Nephron (organoid): Measurements from ENCODE around the gene AFDN.
A peak's percentile ranks its signal among the peaks of the same experiment; 100 is the strongest.

ENCODE experiments used
- H3K27ac Mint-ChIP-seq, 3 experiments: 2 replicates each; pipeline ENCODE4 v1.8.0; 2020; ENCODE audit warnings: mixed read lengths in 3 of 3, mild to moderate bottlenecking in 2 of 3, moderate library complexity in 1 of 3
- H3K27me3 Mint-ChIP-seq: 2 replicates; pipeline ENCODE4 v1.8.0; 2021; ENCODE audit warnings: low read depth, mild to moderate bottlenecking, moderate library complexity, mixed read lengths
- H3K36me3 Mint-ChIP-seq: 2 replicates; pipeline ENCODE4 v1.8.0; 2020; ENCODE audit warnings: low read depth, mixed read lengths
- H3K4me1 Mint-ChIP-seq: 2 replicates; pipeline ENCODE4 v1.8.0; 2020; ENCODE audit warnings: mixed read lengths
- H3K4me3 Mint-ChIP-seq, 3 experiments: 2 replicates each; pipeline ENCODE4 v1.8.0; 2020; ENCODE audit warnings: mild to moderate bottlenecking in 3 of 3, mixed read lengths in 3 of 3, moderate library complexity in 2 of 3
- H3K9me3 Mint-ChIP-seq: 2 replicates; pipeline ENCODE4 v1.8.0; 2020; ENCODE audit warnings: mixed read lengths
- CTCF ChIP-seq, 3 experiments: fragments of 200-600 bp; sonication (generic); IDR thresholded peaks; one replicate each; pipeline ENCODE4 v1.5.0; 2021; ENCODE audit warnings: antibody characterized with exemption in 3 of 3; ENCODE audit not compliant: unreplicated experiment in 3 of 3

Gene AFDN

GRCh38 chr6:167849846-167850459, 23.2 kb downstream of the AFDN start:
- H3K4me1 Mint-ChIP-seq, result peaks cover 40% of the 10 kb centered on the region
- no peaks in the 10 kb centered on the region for H3K27me3 Mint-ChIP-seq
- H3K4me3 Mint-ChIP-seq, result no peak overlapping the region
- H3K36me3 Mint-ChIP-seq, result no peaks in the 10 kb centered on the region
- TF ChIP-seq CTCF (IDR thresholded peaks at IDR 0.05; ENCODE audit: unreplicated experiment in 3 of 3), result no peak
- no peaks in the 10 kb centered on the region for H3K9me3 Mint-ChIP-seq
- peak overlapping the region; percentile 40 to 85 (median 48) for H3K27ac Mint-ChIP-seq

GRCh38 chr6:167850782-167851181, 24.1 kb downstream of the AFDN start:
- H3K9me3 Mint-ChIP-seq, result no peaks in the 10 kb centered on the region
- no peaks in the 10 kb centered on the region for H3K36me3 Mint-ChIP-seq
- no peak overlapping the region for H3K4me3 Mint-ChIP-seq
- H3K4me1 Mint-ChIP-seq, result peaks cover 37% of the 10 kb centered on the region
- TF ChIP-seq CTCF (IDR thresholded peaks at IDR 0.05; ENCODE audit: unreplicated experiment in 3 of 3), result no peak
- H3K27ac Mint-ChIP-seq, result peak overlapping the region in 2 of 3 experiments; percentile 50 to 70
- no peaks in the 10 kb centered on the region for H3K27me3 Mint-ChIP-seq

- Mint-ChIP-seq H3K4me1 (peaks cover 34% of the 10 kb centered on the region), H3K4me3 (no peak overlapping the region), H3K27me3 (no peaks in the 10 kb centered on the region), H3K9me3 (no peaks in the 10 kb centered on the region), H3K27ac (peak overlapping the region in 1 of 3 experiments; percentile 50), H3K36me3 (no peaks in the 10 kb centered on the region)
- no peak for TF ChIP-seq CTCF (IDR thresholded peaks at IDR 0.05; ENCODE audit: unreplicated experiment in 3 of 3)
These were observed 24.8 kb downstream of the AFDN start for GRCh38 chr6:167851370-167851952.

- Mint-ChIP-seq H3K27me3 (no peaks in the 10 kb centered on the region), H3K4me3 (no peak overlapping the region), H3K9me3 (no peaks in the 10 kb centered on the region), H3K27ac (no peak overlapping the region), H3K4me1 (peaks cover 39% of the 10 kb centered on the region), H3K36me3 (no peaks in the 10 kb centered on the region)
- TF ChIP-seq CTCF (IDR thresholded peaks at IDR 0.05; ENCODE audit: unreplicated experiment in 3 of 3), result no peak
These were observed 29.2 kb downstream of the AFDN start for GRCh38 chr6:167855825-167856425.

- no peak overlapping the region for H3K4me3 Mint-ChIP-seq
- no peak overlapping the region for H3K27ac Mint-ChIP-seq
- no peak for TF ChIP-seq CTCF (IDR thresholded peaks at IDR 0.05; ENCODE audit: unreplicated experiment in 3 of 3)
- H3K4me1 Mint-ChIP-seq, result peaks cover 37% of the 10 kb centered on the region
- H3K9me3 Mint-ChIP-seq, result no peaks in the 10 kb centered on the region
- no peaks in the 10 kb centered on the region for H3K27me3 Mint-ChIP-seq
- no peaks in the 10 kb centered on the region for H3K36me3 Mint-ChIP-seq
These were observed 29.8 kb downstream of the AFDN start for GRCh38 chr6:167856474-167856873.
